PC-3 (cell line): ENCODE results near the gene MED12L.

Source experiments
- EZH2 ChIP-seq: fragments of 300-600 bp; sonication (generic); IDR thresholded peaks from one replicate; pipeline ENCODE4 v1.6.1; 2017; ENCODE audit warnings: antibody characterized with exemption, mild to moderate bottlenecking, low read length; ENCODE audit not compliant: unreplicated experiment
- EZH2phosphoT487 ChIP-seq: fragments of 300-600 bp; sonication (generic); IDR thresholded peaks from 2 replicates; pipeline ENCODE4 v1.6.1; 2018; ENCODE audit warnings: mild to moderate bottlenecking, antibody characterized with exemption, low read length, borderline replicate concordance
- TF ChIP-seq, protein P1 (sequence below): fragments of 300-600 bp; sonication (generic); conservative IDR thresholded peaks from 2 replicates; pipeline ENCODE4 v1.5.1; 2017; ENCODE audit warnings: antibody characterized with exemption, low read depth, mild to moderate bottlenecking, low read length

DNA sequence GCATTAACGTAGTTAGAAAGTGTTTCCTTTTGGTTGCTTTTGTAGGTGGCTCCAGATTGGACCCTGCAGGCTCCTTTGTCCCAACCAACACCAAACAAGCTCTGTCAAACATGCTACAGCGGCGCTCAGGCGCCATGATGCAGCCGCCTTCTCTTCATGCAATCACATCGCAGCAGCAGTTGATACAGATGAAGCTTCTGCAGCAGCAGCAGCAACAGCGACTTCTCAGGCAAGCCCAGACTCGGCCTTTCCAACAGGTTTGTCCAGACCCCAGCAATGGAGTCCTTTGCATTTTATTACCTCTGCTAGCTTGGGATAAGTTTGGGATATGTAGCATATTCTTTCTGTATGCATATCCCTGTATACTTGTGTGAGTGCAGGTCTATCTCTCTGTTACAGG, 309.1 kb downstream of the MED12L start:
- TF ChIP-seq, protein P1, sequence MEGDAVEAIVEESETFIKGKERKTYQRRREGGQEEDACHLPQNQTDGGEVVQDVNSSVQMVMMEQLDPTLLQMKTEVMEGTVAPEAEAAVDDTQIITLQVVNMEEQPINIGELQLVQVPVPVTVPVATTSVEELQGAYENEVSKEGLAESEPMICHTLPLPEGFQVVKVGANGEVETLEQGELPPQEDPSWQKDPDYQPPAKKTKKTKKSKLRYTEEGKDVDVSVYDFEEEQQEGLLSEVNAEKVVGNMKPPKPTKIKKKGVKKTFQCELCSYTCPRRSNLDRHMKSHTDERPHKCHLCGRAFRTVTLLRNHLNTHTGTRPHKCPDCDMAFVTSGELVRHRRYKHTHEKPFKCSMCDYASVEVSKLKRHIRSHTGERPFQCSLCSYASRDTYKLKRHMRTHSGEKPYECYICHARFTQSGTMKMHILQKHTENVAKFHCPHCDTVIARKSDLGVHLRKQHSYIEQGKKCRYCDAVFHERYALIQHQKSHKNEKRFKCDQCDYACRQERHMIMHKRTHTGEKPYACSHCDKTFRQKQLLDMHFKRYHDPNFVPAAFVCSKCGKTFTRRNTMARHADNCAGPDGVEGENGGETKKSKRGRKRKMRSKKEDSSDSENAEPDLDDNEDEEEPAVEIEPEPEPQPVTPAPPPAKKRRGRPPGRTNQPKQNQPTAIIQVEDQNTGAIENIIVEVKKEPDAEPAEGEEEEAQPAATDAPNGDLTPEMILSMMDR, result no peak
- TF ChIP-seq EZH2 (no peak), EZH2phosphoT487 (no peak)
